Smooth muscle cell (in vitro differentiated cells): ENCODE data around the gene CACTIN. TPM values are rescaled to one million over a fixed set of nuclear protein-coding genes. Genes with fewer than 3 reads are reported as not detected.

Source experiments
- DNase-seq: peaks from one replicate; lab custom pipeline; 2025; ENCODE audit not compliant: unreplicated experiment; lab: John Stamatoyannopoulos, UW
- H2AFZ ChIP-seq: fragments of 200-600 bp; sonication (generic); 2 replicates; pipeline ENCODE4 v1.6.0; 2016; ENCODE audit warnings: antibody characterized with exemption, low read depth, mild to moderate bottlenecking
- H3F3A ChIP-seq: fragments of 200-600 bp; sonication (generic); 2 replicates; pipeline ENCODE4 v1.6.0; 2017; ENCODE audit warnings: antibody characterized with exemption, low read depth
- H3K27ac ChIP-seq: fragments of 200-600 bp; sonication (generic); 2 replicates; pipeline ENCODE4 v1.5.1; 2016; ENCODE audit warnings: low read depth, mild to moderate bottlenecking
- H3K27me3 ChIP-seq: fragments of 200-600 bp; sonication (generic); 2 replicates; pipeline ENCODE4 v1.6.1; 2016; ENCODE audit warnings: low read depth, mild to moderate bottlenecking
- H3K36me3 ChIP-seq: fragments of 200-600 bp; sonication (generic); 2 replicates; pipeline ENCODE4 v1.5.1; 2016; ENCODE audit warnings: low read depth
- H3K4me1 ChIP-seq: fragments of 200-600 bp; sonication (generic); 2 replicates; pipeline ENCODE4 v1.5.1; 2016; ENCODE audit warnings: low read depth
- H3K4me2 ChIP-seq: fragments of 200-600 bp; sonication (generic); 2 replicates; pipeline ENCODE4 v1.6.0; 2016; ENCODE audit warnings: mild to moderate bottlenecking
- H3K4me3 ChIP-seq: fragments of 200-600 bp; sonication (generic); 2 replicates; pipeline ENCODE4 v1.5.1; 2016; ENCODE audit warnings: mild to moderate bottlenecking
- H3K79me2 ChIP-seq: fragments of 200-600 bp; sonication (generic); 2 replicates; pipeline ENCODE4 v1.6.0; 2016; ENCODE audit warnings: low read depth, mild to moderate bottlenecking
- H3K9ac ChIP-seq: fragments of 200-600 bp; sonication (generic); 2 replicates; pipeline ENCODE4 v1.6.0; 2016; ENCODE audit warnings: low read depth
- H3K9me3 ChIP-seq: fragments of 200-600 bp; sonication (generic); replicated peaks from 2 replicates; pipeline ENCODE4 v1.5.1; 2016; ENCODE audit warnings: low read depth
- H4K20me1 ChIP-seq: fragments of 200-600 bp; sonication (generic); 2 replicates; pipeline ENCODE4 v1.6.0; 2016; ENCODE audit warnings: low read depth
- WGBS: methylation state at CpG from one replicate; pipeline ENCODE4 v1.1.7; 2016; ENCODE audit warnings: low lambda C conversion rate; 5-methylcytosine and 5-hydroxymethylcytosine counted together
- polyA plus RNA-seq: library from polyadenylated mRNA; unstranded; fragments of >200 nt; fragmentation: Nextera tagmentation; extraction: Ambion mirVana; gene quantifications from 2 replicates; pipeline ENCODE4 v1.2.1, GENCODE V29; 2016
- total RNA-seq: library from RNA; depleted of rRNA; stranded (reverse); fragments of >200 nt; gene quantifications from 2 replicates; pipeline ENCODE4 v1.2.3, GENCODE V29; 2014
- TF ChIP-seq, protein P1 (sequence below): fragments of 200-600 bp; sonication (generic); IDR thresholded peaks from 2 replicates; pipeline ENCODE4 v1.5.1; 2017; ENCODE audit warnings: borderline replicate concordance, mild to moderate bottlenecking, antibody characterized with exemption; ENCODE audit not compliant: insufficient read depth, poor library complexity, severe bottlenecking

CACTIN gene
- total and polyA plus RNA-seq, 2 experiments from 2014 or later = 16.7 to 22.5 TPM

DNA sequence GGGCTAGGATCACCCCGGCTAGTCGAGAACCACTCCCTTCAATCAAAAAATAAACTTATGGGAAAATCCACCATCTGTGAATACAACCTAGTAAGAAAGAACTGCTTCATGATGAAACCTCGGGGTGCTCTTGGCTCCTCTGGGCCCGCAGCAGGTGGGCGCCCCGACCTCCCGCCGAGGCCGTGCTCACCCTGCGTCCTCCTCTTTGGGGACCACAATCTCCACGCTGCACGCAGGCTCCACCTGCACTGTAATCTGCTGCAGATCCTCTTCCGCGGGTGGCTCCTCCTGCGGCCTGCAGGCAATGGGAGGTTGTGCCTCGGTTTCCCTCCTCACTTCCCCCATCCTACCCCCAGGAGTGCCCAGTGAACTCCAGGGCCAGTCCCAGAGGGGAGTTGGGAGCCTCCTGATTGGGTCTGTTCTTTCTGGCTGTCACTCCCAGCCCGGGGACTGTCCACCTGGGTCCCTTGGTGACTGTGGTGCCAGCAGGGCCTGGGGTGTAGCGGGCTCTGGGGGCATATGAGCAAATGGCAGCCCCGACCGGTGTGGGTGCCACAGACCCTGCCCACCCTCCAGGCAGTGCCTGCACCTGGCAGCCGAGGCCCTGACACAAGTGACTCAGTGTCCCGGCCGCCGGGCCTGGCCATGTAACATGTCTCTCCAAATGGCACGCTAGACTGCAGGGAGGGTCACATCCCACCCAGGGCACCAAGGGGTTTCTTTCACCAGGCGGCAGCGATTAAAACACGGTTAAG lies 15.1 kb upstream of the CACTIN start:
- no peaks in the 10 kb centered on the region for H4K20me1 ChIP-seq
- H3K27ac ChIP-seq = no peak overlapping the region
- H3K4me1 ChIP-seq = no peaks in the 10 kb centered on the region
- WGBS = 95% methylated on average over 28 of the region's 28 CpGs
- H3F3A ChIP-seq = no peaks in the 10 kb centered on the region
- H3K36me3 ChIP-seq = no peaks in the 10 kb centered on the region
- H3K4me3 ChIP-seq = no peak overlapping the region
- DNase-seq = no peak
- TF ChIP-seq, protein P1, sequence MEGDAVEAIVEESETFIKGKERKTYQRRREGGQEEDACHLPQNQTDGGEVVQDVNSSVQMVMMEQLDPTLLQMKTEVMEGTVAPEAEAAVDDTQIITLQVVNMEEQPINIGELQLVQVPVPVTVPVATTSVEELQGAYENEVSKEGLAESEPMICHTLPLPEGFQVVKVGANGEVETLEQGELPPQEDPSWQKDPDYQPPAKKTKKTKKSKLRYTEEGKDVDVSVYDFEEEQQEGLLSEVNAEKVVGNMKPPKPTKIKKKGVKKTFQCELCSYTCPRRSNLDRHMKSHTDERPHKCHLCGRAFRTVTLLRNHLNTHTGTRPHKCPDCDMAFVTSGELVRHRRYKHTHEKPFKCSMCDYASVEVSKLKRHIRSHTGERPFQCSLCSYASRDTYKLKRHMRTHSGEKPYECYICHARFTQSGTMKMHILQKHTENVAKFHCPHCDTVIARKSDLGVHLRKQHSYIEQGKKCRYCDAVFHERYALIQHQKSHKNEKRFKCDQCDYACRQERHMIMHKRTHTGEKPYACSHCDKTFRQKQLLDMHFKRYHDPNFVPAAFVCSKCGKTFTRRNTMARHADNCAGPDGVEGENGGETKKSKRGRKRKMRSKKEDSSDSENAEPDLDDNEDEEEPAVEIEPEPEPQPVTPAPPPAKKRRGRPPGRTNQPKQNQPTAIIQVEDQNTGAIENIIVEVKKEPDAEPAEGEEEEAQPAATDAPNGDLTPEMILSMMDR = no peak
- H3K9me3 ChIP-seq = no peaks in the 10 kb centered on the region
- no peak overlapping the region for H3K9ac ChIP-seq
- no peaks in the 10 kb centered on the region for H3K79me2 ChIP-seq
- H3K27me3 ChIP-seq = no peaks in the 10 kb centered on the region
- no peak overlapping the region for H3K4me2 ChIP-seq
- no peak overlapping the region for H2AFZ ChIP-seq

DNA sequence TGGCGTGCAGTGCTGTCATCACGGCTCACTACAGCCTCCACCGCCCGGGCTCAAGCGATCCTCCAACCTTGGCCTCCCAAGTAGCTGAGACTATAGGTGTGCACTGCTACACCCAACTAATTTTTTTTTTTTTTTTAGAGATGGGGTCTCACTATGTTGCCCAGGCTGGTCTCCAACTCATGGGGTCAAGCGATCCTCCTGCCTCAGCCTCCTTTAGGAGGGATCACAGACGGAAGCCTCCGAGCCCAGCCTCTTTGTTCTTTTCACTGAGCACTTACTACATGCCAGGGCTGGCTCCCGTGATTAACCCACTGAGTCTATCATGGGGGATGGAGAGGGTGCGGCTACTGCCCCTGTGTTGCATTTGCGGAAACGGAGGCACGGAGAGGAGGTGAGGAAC lies 12.9 kb upstream of the CACTIN start:
- no peak overlapping the region for H2AFZ ChIP-seq
- H3K9ac ChIP-seq = no peak overlapping the region
- 96% methylated on average over 13 of the region's 13 CpGs for WGBS
- no peaks in the 10 kb centered on the region for H3K79me2 ChIP-seq
- no peaks in the 10 kb centered on the region for H3K4me1 ChIP-seq
- TF ChIP-seq, protein P1 = no peak
- DNase-seq = no peak
- H3K4me3 ChIP-seq = no peak overlapping the region
- H3K4me2 ChIP-seq = no peak overlapping the region
- no peaks in the 10 kb centered on the region for H3K27me3 ChIP-seq
- no peaks in the 10 kb centered on the region for H3F3A ChIP-seq
- no peak overlapping the region for H3K27ac ChIP-seq
- no peaks in the 10 kb centered on the region for H3K9me3 ChIP-seq
- H3K36me3 ChIP-seq = no peaks in the 10 kb centered on the region
- H4K20me1 ChIP-seq = no peaks in the 10 kb centered on the region

- no peaks in the 10 kb centered on the region for H3K4me1 ChIP-seq
- 98% methylated on average over 41 of the region's 55 CpGs for WGBS
- no peaks in the 10 kb centered on the region for H3K27me3 ChIP-seq
- TF ChIP-seq, protein P1 = no peak
- no peak overlapping the region for H3K4me2 ChIP-seq
- H3K4me3 ChIP-seq = no peak overlapping the region
- no peaks in the 10 kb centered on the region for H3K79me2 ChIP-seq
- no peak overlapping the region for H3K27ac ChIP-seq
- H3K36me3 ChIP-seq = no peaks in the 10 kb centered on the region
- no peaks in the 10 kb centered on the region for H3F3A ChIP-seq
- H2AFZ ChIP-seq = no peak overlapping the region
- no peaks in the 10 kb centered on the region for H3K9me3 ChIP-seq
- DNase-seq = no peak
- H3K9ac ChIP-seq = no peak overlapping the region
- no peaks in the 10 kb centered on the region for H4K20me1 ChIP-seq
These were observed 11.9 kb upstream of the CACTIN start for GRCh38 chr19:3638208-3639193.
